HepG2 (cell line): ENCODE data around the gene RSPH9. TPM values are rescaled to one million over a fixed set of nuclear protein-coding genes. Genes with fewer than 3 reads are reported as not detected.

Experiments
- CBFB ChIP-seq: sonication (generic); formaldehyde crosslinking; IDR thresholded peaks from 2 replicates; pipeline ENCODE4 v1.4.0; 2020; ENCODE audit warnings: missing genetic modification reagents
- KDM2A ChIP-seq: sonication (generic); formaldehyde crosslinking; IDR thresholded peaks from 2 replicates; pipeline ENCODE4 v1.4.0; 2020; ENCODE audit warnings: low read depth, missing genetic modification reagents, borderline replicate concordance
- KLF11 ChIP-seq: IDR thresholded peaks from 2 replicates; pipeline ENCODE4 v1.6.1; 2016; ENCODE audit warnings: missing compliant biosample characterization
- MTF1 ChIP-seq: sonication (generic); formaldehyde crosslinking; IDR thresholded peaks from 2 replicates; pipeline ENCODE4 v1.5.0; 2020; ENCODE audit warnings: missing genetic modification reagents
- ONECUT2 ChIP-seq: sonication (generic); formaldehyde crosslinking; IDR thresholded peaks from 2 replicates; pipeline ENCODE4 v1.4.0; 2020; ENCODE audit warnings: missing genetic modification reagents
- RNF219 ChIP-seq: sonication (generic); formaldehyde crosslinking; IDR thresholded peaks from 2 replicates; pipeline ENCODE4 v1.5.0; 2020; ENCODE audit warnings: mild to moderate bottlenecking, missing genetic modification reagents
- SIN3A ChIP-seq: IDR thresholded peaks from 2 replicates; pipeline ENCODE4 v1.6.1; 2011; ENCODE audit warnings: low read depth, mild to moderate bottlenecking, control low read depth, low read length, borderline replicate concordance
- ZNF564 ChIP-seq: sonication (generic); formaldehyde crosslinking; IDR thresholded peaks from 2 replicates; pipeline ENCODE4 v1.8.1; 2023; ENCODE audit warnings: mild to moderate bottlenecking, missing genetic modification reagents
- ZNF577 ChIP-seq: sonication (generic); formaldehyde crosslinking; IDR thresholded peaks from 2 replicates; pipeline ENCODE4 v1.4.0; 2020; ENCODE audit warnings: mild to moderate bottlenecking, low read depth, missing genetic modification reagents, borderline replicate concordance
- polyA plus RNA-seq, 8 experiments: library from polyadenylated mRNA; depleted of rRNA in 3 of 8; stranded (reverse) in 7 of 8; unstranded in 1 of 8; fragments of >200 nt; fragmentation: Illumina TruSeq in 4 of 8; extraction: Trizol in 4 of 8; gene quantifications; 2 replicates each; pipeline versions ENCODE4 v1.2.1 to v1.2.3, GENCODE V29; 2011 to 2016; ENCODE audit warnings: low read depth in 4 of 8, missing spikeins in 1 of 8, mixed read lengths in 1 of 8; ENCODE audit not compliant: insufficient read depth in 1 of 8
- total RNA-seq, 5 experiments: library from RNA; depleted of rRNA; stranded (reverse); fragments of >200 nt; fragmentation: Illumina TruSeq; extraction: Trizol; gene quantifications; 2 replicates each; pipeline ENCODE4 v1.2.3, GENCODE V29; 2016; ENCODE audit warnings: low read depth in 1 of 5
- TF ChIP-seq, protein P1 (sequence below), 2 experiments: fragments of 450-650 bp in 1 of 2; sonication (generic) in 1 of 2; formaldehyde crosslinking in 1 of 2; IDR thresholded peaks; 2 replicates each; pipeline versions ENCODE4 v1.6.1 to v1.8.0; 2016 to 2022; ENCODE audit warnings: antibody characterized with exemption in 1 of 2, mild to moderate bottlenecking in 1 of 2, missing genetic modification reagents in 1 of 2
- TF ChIP-seq, protein P2 (sequence below): IDR thresholded peaks from 2 replicates; pipeline ENCODE4 v1.6.1; 2016
- TF ChIP-seq, protein P3 (sequence below): sonication (generic); formaldehyde crosslinking; IDR thresholded peaks from 2 replicates; pipeline ENCODE4 v1.5.0; 2020; ENCODE audit warnings: mild to moderate bottlenecking, missing genetic modification reagents

Gene RSPH9
- total and polyA plus RNA-seq, 2 of the 13 experiments (the other 11 are each of a cell fraction or from before 2014, with no cell fraction given) = 0.04 TPM; not detected in 1

GRCh38 chr6:43635387-43636307 lies 9.2 kb upstream of the RSPH9 start, which contains the start of gene MAD2L1BP (continued):
- TF ChIP-seq, protein P1, sequence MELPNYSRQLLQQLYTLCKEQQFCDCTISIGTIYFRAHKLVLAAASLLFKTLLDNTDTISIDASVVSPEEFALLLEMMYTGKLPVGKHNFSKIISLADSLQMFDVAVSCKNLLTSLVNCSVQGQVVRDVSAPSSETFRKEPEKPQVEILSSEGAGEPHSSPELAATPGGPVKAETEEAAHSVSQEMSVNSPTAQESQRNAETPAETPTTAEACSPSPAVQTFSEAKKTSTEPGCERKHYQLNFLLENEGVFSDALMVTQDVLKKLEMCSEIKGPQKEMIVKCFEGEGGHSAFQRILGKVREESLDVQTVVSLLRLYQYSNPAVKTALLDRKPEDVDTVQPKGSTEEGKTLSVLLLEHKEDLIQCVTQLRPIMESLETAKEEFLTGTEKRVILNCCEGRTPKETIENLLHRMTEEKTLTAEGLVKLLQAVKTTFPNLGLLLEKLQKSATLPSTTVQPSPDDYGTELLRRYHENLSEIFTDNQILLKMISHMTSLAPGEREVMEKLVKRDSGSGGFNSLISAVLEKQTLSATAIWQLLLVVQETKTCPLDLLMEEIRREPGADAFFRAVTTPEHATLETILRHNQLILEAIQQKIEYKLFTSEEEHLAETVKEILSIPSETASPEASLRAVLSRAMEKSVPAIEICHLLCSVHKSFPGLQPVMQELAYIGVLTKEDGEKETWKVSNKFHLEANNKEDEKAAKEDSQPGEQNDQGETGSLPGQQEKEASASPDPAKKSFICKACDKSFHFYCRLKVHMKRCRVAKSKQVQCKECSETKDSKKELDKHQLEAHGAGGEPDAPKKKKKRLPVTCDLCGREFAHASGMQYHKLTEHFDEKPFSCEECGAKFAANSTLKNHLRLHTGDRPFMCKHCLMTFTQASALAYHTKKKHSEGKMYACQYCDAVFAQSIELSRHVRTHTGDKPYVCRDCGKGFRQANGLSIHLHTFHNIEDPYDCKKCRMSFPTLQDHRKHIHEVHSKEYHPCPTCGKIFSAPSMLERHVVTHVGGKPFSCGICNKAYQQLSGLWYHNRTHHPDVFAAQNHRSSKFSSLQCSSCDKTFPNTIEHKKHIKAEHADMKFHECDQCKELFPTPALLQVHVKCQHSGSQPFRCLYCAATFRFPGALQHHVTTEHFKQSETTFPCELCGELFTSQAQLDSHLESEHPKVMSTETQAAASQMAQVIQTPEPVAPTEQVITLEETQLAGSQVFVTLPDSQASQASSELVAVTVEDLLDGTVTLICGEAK (IDR thresholded peaks at IDR 0.05) = no peak
- TF ChIP-seq, protein P1 (CRISPR knock-in tag; IDR thresholded peaks at IDR 0.05) = peak; percentile 91
- TF ChIP-seq ZNF564 (CRISPR knock-in tag) = no peak; the same call in 1 of the 2 replicates
- no peak for TF ChIP-seq MTF1 (CRISPR knock-in tag)
- peak; percentile 95 for TF ChIP-seq SIN3A
- TF ChIP-seq KLF11 (CRISPR knock-in tag) = 0 out of 2 replicates have a peak, but pooled peaks have one; percentile 72
- TF ChIP-seq, protein P2, sequence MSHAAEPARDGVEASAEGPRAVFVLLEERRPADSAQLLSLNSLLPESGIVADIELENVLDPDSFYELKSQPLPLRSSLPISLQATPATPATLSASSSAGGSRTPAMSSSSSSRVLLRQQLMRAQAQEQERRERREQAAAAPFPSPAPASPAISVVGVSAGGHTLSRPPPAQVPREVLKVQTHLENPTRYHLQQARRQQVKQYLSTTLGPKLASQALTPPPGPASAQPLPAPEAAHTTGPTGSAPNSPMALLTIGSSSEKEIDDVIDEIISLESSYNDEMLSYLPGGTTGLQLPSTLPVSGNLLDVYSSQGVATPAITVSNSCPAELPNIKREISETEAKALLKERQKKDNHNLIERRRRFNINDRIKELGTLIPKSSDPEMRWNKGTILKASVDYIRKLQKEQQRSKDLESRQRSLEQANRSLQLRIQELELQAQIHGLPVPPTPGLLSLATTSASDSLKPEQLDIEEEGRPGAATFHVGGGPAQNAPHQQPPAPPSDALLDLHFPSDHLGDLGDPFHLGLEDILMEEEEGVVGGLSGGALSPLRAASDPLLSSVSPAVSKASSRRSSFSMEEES (CRISPR knock-in tag) = peak; percentile 71
- peak; percentile 49 for TF ChIP-seq ONECUT2 (CRISPR knock-in tag)
- peak; percentile 98 for TF ChIP-seq CBFB
- TF ChIP-seq RNF219 = peak; percentile 82; the same call in 1 of the 2 replicates
- peak; percentile 95; the same call in 1 of the 2 replicates for TF ChIP-seq KDM2A (CRISPR knock-in tag)
- no peak for TF ChIP-seq ZNF577 (CRISPR knock-in tag)
- TF ChIP-seq, protein P3, sequence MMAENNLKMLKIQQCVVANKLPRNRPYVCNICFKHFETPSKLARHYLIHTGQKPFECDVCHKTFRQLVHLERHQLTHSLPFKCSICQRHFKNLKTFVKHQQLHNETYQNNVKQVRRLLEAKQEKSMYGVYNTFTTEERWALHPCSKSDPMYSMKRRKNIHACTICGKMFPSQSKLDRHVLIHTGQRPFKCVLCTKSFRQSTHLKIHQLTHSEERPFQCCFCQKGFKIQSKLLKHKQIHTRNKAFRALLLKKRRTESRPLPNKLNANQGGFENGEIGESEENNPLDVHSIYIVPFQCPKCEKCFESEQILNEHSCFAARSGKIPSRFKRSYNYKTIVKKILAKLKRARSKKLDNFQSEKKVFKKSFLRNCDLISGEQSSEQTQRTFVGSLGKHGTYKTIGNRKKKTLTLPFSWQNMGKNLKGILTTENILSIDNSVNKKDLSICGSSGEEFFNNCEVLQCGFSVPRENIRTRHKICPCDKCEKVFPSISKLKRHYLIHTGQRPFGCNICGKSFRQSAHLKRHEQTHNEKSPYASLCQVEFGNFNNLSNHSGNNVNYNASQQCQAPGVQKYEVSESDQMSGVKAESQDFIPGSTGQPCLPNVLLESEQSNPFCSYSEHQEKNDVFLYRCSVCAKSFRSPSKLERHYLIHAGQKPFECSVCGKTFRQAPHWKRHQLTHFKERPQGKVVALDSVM = peak; percentile 86
